WTC11 (cell line): ENCODE results near the gene UNC13D. TPM values are rescaled to one million over a fixed set of nuclear protein-coding genes. Genes with fewer than 3 reads are reported as not detected.
A peak's percentile ranks its signal among the peaks of the same experiment; 100 is the strongest.

ENCODE experiments used
- ATAC-seq: fragments of 200-7000 bp; cut with Tn5 transposase; 2 replicates; pipeline ENCODE4 v1.10.0; 2021; ENCODE audit warnings: mild to moderate bottlenecking, moderate library complexity
- CTCF ChIA-PET: fragments of 300-600 bp; sonication (Branson Sonifier 250); formaldehyde crosslinking; loops from one replicate; lab custom pipeline; 2021; ENCODE audit warnings: antibody characterized with exemption; lab: Charles Lee
- POLR2A ChIA-PET: fragments of 350-600 bp; sonication (Branson Sonifier 250); formaldehyde crosslinking; loops from one replicate; lab custom pipeline; 2021; ENCODE audit warnings: antibody characterized with exemption; lab: Charles Lee
- DNase-seq: peaks from one replicate; pipeline ENCODE4 v3.0.0; 2021; ENCODE audit warnings: low spot score
- H3K27ac Mint-ChIP-seq: 2 replicates; pipeline ENCODE4 v1.8.0; 2021; ENCODE audit warnings: mixed read lengths
- H3K27me3 Mint-ChIP-seq: 2 replicates; pipeline ENCODE4 v1.8.0; 2021; ENCODE audit warnings: low read depth, mild to moderate bottlenecking, moderate library complexity, mixed read lengths
- H3K36me3 Mint-ChIP-seq: 2 replicates; pipeline ENCODE4 v1.8.0; 2021; ENCODE audit warnings: mixed read lengths
- H3K4me1 Mint-ChIP-seq: 2 replicates; pipeline ENCODE4 v1.8.0; 2022; ENCODE audit warnings: mixed read lengths
- H3K4me3 Mint-ChIP-seq: 2 replicates; pipeline ENCODE4 v1.8.0; 2021; ENCODE audit warnings: mild to moderate bottlenecking, moderate library complexity, mixed read lengths
- H3K9me3 Mint-ChIP-seq: 2 replicates; pipeline ENCODE4 v1.8.0; 2021; ENCODE audit warnings: mixed read lengths
- AR ChIP-seq: fragments of 250-450 bp; sonication (Bioruptor Pico); IDR thresholded peaks from 2 replicates; pipeline ENCODE4 v1.9.0; 2021; ENCODE audit warnings: mild to moderate bottlenecking
- ATF3 ChIP-seq: sonication (generic); formaldehyde crosslinking; conservative IDR thresholded peaks from 2 replicates; pipeline ENCODE4 v1.8.1; 2022; ENCODE audit warnings: mild to moderate bottlenecking, missing genetic modification reagents
- E2F4 ChIP-seq: sonication (generic); formaldehyde crosslinking; IDR thresholded peaks from 2 replicates; pipeline ENCODE4 v1.8.1; 2022; ENCODE audit warnings: low read depth, mild to moderate bottlenecking, moderate library complexity, missing genetic modification reagents, borderline replicate concordance
- EMX1 ChIP-seq: fragments of 250-450 bp; sonication (Bioruptor Pico); IDR thresholded peaks from 2 replicates; pipeline ENCODE4 v1.8.0; 2021; ENCODE audit warnings: mild to moderate bottlenecking
- FOXK1 ChIP-seq: sonication (generic); formaldehyde crosslinking; IDR thresholded peaks from 2 replicates; pipeline ENCODE4 v1.8.0; 2022; ENCODE audit warnings: mild to moderate bottlenecking, moderate library complexity, missing genetic modification reagents
- FOXP1 ChIP-seq: sonication (generic); formaldehyde crosslinking; IDR thresholded peaks from 2 replicates; pipeline ENCODE4 v1.8.0; 2022; ENCODE audit warnings: missing genetic modification reagents, mild to moderate bottlenecking, moderate library complexity, borderline replicate concordance
- FOXP4 ChIP-seq: sonication (generic); formaldehyde crosslinking; IDR thresholded peaks from 2 replicates; pipeline ENCODE4 v1.8.0; 2022; ENCODE audit warnings: mild to moderate bottlenecking, missing genetic modification reagents
- GABPB1 ChIP-seq: sonication (generic); formaldehyde crosslinking; IDR thresholded peaks from 2 replicates; pipeline ENCODE4 v1.8.1; 2023; ENCODE audit warnings: mild to moderate bottlenecking, missing genetic modification reagents
- GTF2I ChIP-seq: fragments of 250-450 bp; sonication (Bioruptor Pico); conservative IDR thresholded peaks from 2 replicates; pipeline ENCODE4 v1.4.0; 2021; ENCODE audit warnings: mild to moderate bottlenecking
- HMGA2 ChIP-seq: fragments of 250-450 bp; sonication (Bioruptor Pico); IDR thresholded peaks from 2 replicates; pipeline ENCODE4 v1.4.0; 2021; ENCODE audit warnings: mild to moderate bottlenecking, moderate library complexity
- HMGXB4 ChIP-seq: sonication (generic); formaldehyde crosslinking; IDR thresholded peaks from 2 replicates; pipeline ENCODE4 v1.8.1; 2023; ENCODE audit warnings: mild to moderate bottlenecking, moderate library complexity, missing genetic modification reagents
- JAZF1 ChIP-seq: fragments of 250-450 bp; sonication (Bioruptor Pico); IDR thresholded peaks from 2 replicates; pipeline ENCODE4 v1.9.0; 2021; ENCODE audit warnings: moderate library complexity, mild to moderate bottlenecking, inconsistent platforms
- JUN ChIP-seq: sonication (generic); formaldehyde crosslinking; IDR thresholded peaks from 2 replicates; pipeline ENCODE4 v1.8.0; 2023; ENCODE audit warnings: mild to moderate bottlenecking, missing genetic modification reagents
- MXD4 ChIP-seq: fragments of 250-450 bp; sonication (Bioruptor Pico); IDR thresholded peaks from 2 replicates; pipeline ENCODE4 v1.8.0; 2021; ENCODE audit warnings: mild to moderate bottlenecking, moderate library complexity, borderline replicate concordance
- MYBL2 ChIP-seq: sonication (generic); formaldehyde crosslinking; IDR thresholded peaks from 2 replicates; pipeline ENCODE4 v1.8.1; 2023; ENCODE audit warnings: mild to moderate bottlenecking, moderate library complexity, missing genetic modification reagents
- NR1H2 ChIP-seq: sonication (generic); formaldehyde crosslinking; IDR thresholded peaks from 2 replicates; pipeline ENCODE4 v1.9.0; 2021; ENCODE audit warnings: mild to moderate bottlenecking, moderate library complexity, missing genetic modification reagents
- OVOL2 ChIP-seq: fragments of 250-450 bp; sonication (Bioruptor Pico); IDR thresholded peaks from 2 replicates; pipeline ENCODE4 v1.9.0; 2021; ENCODE audit warnings: mild to moderate bottlenecking, borderline replicate concordance
- PRRX2 ChIP-seq: fragments of 250-450 bp; sonication (Bioruptor Pico); IDR thresholded peaks from 2 replicates; pipeline ENCODE4 v1.8.0; 2021; ENCODE audit warnings: mild to moderate bottlenecking
- TEAD1 ChIP-seq: sonication (generic); formaldehyde crosslinking; IDR thresholded peaks from 2 replicates; pipeline ENCODE4 v1.8.0; 2022; ENCODE audit warnings: mild to moderate bottlenecking, missing genetic modification reagents
- ZNF138 ChIP-seq: sonication (generic); formaldehyde crosslinking; conservative IDR thresholded peaks from 2 replicates; pipeline ENCODE4 v1.8.1; 2022; ENCODE audit warnings: mild to moderate bottlenecking, moderate library complexity, missing genetic modification reagents
- ZNF416 ChIP-seq: fragments of 250-450 bp; sonication (Bioruptor Pico); IDR thresholded peaks from 2 replicates; pipeline ENCODE4 v1.9.0; 2021; ENCODE audit warnings: mild to moderate bottlenecking, inconsistent platforms
- ZSCAN18 ChIP-seq: fragments of 250-450 bp; sonication (Bioruptor Pico); IDR thresholded peaks from 2 replicates; pipeline ENCODE4 v2.1.2; 2022; ENCODE audit warnings: mild to moderate bottlenecking, moderate library complexity
- total RNA-seq: library from RNA; stranded (reverse); gene quantifications from 3 replicates; pipeline ENCODE4 v1.2.3, GENCODE V29; 2021
- TF ChIP-seq, protein P1 (sequence below): sonication (generic); formaldehyde crosslinking; IDR thresholded peaks from 2 replicates; pipeline ENCODE4 v1.8.0; 2023; ENCODE audit warnings: missing genetic modification reagents, mild to moderate bottlenecking, borderline replicate concordance

The UNC13D gene
- total RNA-seq, 1 experiment from 2014 or later: 13.1 TPM

DNA sequence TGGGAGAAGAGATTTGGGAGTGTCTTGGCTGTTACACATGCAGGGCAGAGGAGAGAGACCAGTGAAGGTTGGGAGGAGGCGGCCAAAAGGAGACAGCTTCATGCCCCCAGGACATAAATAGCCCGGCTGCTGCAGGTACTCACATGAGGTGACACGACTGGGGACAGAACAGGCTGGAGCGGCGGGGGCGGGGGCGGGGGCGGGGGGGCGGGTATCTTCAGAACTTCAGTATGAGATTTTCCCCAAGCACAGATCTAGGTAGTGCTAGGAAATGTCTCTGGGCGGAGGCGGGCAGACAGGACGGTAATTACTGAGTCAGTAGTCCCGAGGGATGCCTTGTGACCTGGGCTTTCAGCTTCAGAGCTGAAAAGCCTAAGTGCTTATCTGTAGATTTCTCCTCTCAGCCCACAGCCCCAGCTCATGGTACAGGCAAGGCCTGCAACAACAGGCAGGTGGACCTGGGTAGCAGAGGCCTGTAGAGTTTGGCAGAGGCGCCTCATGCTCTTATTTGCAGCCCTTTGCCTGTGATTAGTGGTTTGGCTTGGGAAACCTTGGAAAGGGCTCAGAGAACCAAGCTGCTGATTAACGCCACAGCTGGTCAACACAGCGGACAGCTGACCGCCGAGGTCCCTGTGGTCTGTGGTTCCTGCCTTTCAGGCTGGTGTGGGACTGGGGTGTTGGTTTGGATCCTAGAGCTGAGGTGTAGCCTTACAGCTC, 35.1 kb downstream of the UNC13D start (continued):
- TF ChIP-seq FOXP4 (no peak), JAZF1 (CRISPR knock-in tag) (no peak), NR1H2 (CRISPR knock-in tag) (no peak), ATF3 (CRISPR knock-in tag) (no peak), ZSCAN18 (CRISPR knock-in tag) (no peak), E2F4 (no peak), MYBL2 (CRISPR knock-in tag) (no peak), FOXK1 (CRISPR knock-in tag) (no peak), JUN (CRISPR knock-in tag) (no peak), TEAD1 (no peak), MXD4 (no peak), FOXP1 (CRISPR knock-in tag) (no peak)

GRCh38 chr17:75808549-75808904, 35.7 kb downstream of the UNC13D start:
- no peaks in the 10 kb centered on the region for H3K9me3 Mint-ChIP-seq
- ChIA-PET CTCF (interaction anchor here (0.8 to 3.5 kb wide), 3 partner anchors 22 to 55 kb away, joined by 3 to 12 read pairs (median 5); partner anchors contain the start of gene WBP2), POLR2A (no interaction called here)
- H3K27ac Mint-ChIP-seq: peak overlapping the region; percentile 88
- ATAC-seq (no peak), DNase-seq (no peak)
- no peak overlapping the region for H3K4me3 Mint-ChIP-seq
- no peaks in the 10 kb centered on the region for H3K4me1 Mint-ChIP-seq
- H3K36me3 Mint-ChIP-seq: peaks cover 7% of the 10 kb centered on the region; the same call in 1 of the 2 replicates
- TF ChIP-seq AR (CRISPR knock-in tag): no peak
- TF ChIP-seq HMGA2 (CRISPR knock-in tag): no peak
- TF ChIP-seq ZNF138 (CRISPR knock-in tag): no peak
- no peak for TF ChIP-seq JAZF1 (CRISPR knock-in tag)
- no peak for TF ChIP-seq HMGXB4 (CRISPR knock-in tag)
- no peak for TF ChIP-seq GABPB1
- no peak for TF ChIP-seq EMX1 (CRISPR knock-in tag)
- no peak for TF ChIP-seq ZNF416 (CRISPR knock-in tag)
- TF ChIP-seq OVOL2 (CRISPR knock-in tag): no peak
- no peak for TF ChIP-seq PRRX2 (CRISPR knock-in tag)
- no peak for TF ChIP-seq GTF2I (CRISPR knock-in tag)
- TF ChIP-seq, protein P1, sequence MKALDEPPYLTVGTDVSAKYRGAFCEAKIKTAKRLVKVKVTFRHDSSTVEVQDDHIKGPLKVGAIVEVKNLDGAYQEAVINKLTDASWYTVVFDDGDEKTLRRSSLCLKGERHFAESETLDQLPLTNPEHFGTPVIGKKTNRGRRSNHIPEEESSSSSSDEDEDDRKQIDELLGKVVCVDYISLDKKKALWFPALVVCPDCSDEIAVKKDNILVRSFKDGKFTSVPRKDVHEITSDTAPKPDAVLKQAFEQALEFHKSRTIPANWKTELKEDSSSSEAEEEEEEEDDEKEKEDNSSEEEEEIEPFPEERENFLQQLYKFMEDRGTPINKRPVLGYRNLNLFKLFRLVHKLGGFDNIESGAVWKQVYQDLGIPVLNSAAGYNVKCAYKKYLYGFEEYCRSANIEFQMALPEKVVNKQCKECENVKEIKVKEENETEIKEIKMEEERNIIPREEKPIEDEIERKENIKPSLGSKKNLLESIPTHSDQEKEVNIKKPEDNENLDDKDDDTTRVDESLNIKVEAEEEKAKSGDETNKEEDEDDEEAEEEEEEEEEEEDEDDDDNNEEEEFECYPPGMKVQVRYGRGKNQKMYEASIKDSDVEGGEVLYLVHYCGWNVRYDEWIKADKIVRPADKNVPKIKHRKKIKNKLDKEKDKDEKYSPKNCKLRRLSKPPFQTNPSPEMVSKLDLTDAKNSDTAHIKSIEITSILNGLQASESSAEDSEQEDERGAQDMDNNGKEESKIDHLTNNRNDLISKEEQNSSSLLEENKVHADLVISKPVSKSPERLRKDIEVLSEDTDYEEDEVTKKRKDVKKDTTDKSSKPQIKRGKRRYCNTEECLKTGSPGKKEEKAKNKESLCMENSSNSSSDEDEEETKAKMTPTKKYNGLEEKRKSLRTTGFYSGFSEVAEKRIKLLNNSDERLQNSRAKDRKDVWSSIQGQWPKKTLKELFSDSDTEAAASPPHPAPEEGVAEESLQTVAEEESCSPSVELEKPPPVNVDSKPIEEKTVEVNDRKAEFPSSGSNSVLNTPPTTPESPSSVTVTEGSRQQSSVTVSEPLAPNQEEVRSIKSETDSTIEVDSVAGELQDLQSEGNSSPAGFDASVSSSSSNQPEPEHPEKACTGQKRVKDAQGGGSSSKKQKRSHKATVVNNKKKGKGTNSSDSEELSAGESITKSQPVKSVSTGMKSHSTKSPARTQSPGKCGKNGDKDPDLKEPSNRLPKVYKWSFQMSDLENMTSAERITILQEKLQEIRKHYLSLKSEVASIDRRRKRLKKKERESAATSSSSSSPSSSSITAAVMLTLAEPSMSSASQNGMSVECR (CRISPR knock-in tag): no peak
- no peaks in the 10 kb centered on the region for H3K27me3 Mint-ChIP-seq
